ENCODE data around the gene ROPN1L.
"Not testable (repeated sequence)": the region's sequence is repeated elsewhere in the genome, so short reads cannot be mapped to it uniquely, and the experiment has no call there.

Gene ROPN1L

GRCh38 chr5:10503321-10503720 is 61.6 kb downstream of the ROPN1L start:
- DNase-seq, result no peak

- DNase-seq, result no peak
These were observed 62.5 kb downstream of the ROPN1L start for GRCh38 chr5:10503997-10504793.

- DNase-seq, result no peak
These were observed 63.9 kb downstream of the ROPN1L start for GRCh38 chr5:10505517-10506095.

- no peak for DNase-seq
These were observed 64.9 kb downstream of the ROPN1L start for GRCh38 chr5:10506535-10506934.

- no peak for DNase-seq
These were observed 66.0 kb downstream of the ROPN1L start for GRCh38 chr5:10507575-10508096.

GRCh38 chr5:10509575-10509974 is 67.9 kb downstream of the ROPN1L start:
- DNase-seq, result no peak

GRCh38 chr5:10511741-10512640 is 70.3 kb downstream of the ROPN1L start:
- DNase-seq, result no peak

GRCh38 chr5:10513501-10514442 is 72.1 kb downstream of the ROPN1L start:
- no peak for DNase-seq

GRCh38 chr5:10514572-10514971 is 72.9 kb downstream of the ROPN1L start:
- DNase-seq, result not testable (repeated sequence)

Measured in left hindlimb (tissue), 1 donor.